Activated CD8-positive, alpha-beta memory T cell treated with anti-CD3 and anti-CD28 coated beads, Interleukin-2, amount 50 U/mL, for 48 hours (primary cell): ENCODE data around the gene USF2.
"Not testable (repeated sequence)": the region's sequence is repeated elsewhere in the genome, so short reads cannot be mapped to it uniquely, and the experiment has no call there.

ENCODE experiments used
- DNase-seq: peaks from one replicate; pipeline ENCODE4 v3.0.0-alpha.2; 2020

The USF2 gene

GRCh38 chr19:35285465-35285864 is 16.7 kb downstream of the USF2 start:
- not testable (repeated sequence) for DNase-seq

- DNase-seq = not testable (repeated sequence)
These were observed 17.3 kb downstream of the USF2 start for GRCh38 chr19:35286101-35286500.

- DNase-seq = no peak
These were observed 19.0 kb downstream of the USF2 start for GRCh38 chr19:35287713-35288112.

DNA sequence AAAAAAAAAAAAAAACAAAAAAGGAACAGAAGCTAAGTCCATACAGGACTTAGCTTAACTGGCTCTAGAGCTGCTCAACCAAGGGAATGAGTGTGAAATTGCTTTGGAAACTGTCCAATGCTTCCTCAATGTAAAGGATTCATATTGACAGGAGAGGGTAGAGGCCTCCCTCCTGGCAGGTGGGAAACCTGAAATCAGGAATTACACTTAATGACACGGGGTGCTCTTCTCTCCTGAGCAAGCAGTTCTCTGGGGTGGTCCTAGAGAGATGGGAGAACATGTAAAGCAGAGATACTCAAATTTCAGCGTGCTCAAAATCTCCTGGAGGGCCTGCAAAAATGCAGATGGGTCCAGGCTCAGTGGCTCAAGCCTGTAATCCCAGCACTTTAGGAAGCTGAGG is 19.6 kb downstream of the USF2 start:
- no peak for DNase-seq

- DNase-seq = no peak
These were observed 20.1 kb downstream of the USF2 start for GRCh38 chr19:35288906-35289305.

DNA sequence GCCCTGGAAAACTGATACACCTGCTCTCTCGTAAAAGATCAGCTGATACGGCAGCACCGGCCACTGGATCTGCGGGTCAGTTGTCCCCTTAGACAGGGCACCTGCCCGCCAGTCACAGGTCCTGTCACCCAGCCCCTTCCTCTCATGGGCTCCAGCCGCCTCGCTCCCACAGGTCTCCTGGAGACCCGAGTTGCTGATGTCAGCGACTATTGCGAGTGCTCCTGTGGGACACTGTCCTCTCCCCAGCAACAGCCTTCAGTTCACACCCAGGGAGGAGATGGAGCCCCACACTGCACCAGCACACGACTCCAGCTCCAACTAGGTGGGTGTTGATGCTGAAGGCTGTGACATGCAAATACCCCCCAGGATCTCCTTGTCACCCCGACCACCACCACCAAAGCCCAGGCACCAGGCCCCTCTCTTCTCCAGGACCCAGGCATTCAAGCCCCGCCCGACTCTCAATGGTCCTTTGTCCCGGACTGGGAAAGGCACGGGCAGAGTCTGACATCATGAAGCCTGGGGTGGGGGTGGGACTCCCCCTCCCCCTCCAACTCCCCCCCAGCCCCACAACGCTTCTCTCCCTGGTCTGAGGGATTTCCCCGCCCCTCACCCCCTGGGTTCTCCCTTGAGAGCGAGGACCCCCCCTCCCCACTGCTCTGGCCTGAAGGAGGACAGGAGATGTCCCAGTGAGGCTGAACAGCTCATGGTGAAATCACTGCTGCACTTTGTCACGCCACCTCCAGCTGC is 21.8 kb downstream of the USF2 start:
- no peak for DNase-seq

GRCh38 chr19:35291259-35291658 is 22.5 kb downstream of the USF2 start:
- no peak for DNase-seq

DNA sequence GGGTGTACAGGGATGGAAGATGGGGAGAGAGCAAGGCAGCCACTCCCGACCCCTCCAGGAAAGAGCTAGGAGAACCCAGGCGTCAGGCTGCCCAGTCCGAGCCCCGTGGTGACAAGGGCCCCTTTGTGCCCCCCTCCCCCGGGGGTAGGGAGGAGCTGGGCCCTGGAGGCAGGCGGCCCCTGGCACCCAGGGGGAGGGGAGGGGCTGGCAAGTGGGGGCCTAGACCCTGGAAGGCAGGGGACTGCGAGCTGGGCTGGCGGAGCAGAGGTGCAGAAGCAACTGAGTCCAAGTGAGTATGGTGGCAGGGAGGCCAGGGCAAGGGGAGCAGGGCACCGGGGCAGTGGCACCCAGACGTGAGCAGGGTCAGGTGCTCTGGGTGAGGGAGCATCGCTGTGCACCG is 23.2 kb downstream of the USF2 start, which contains the start of gene MAG:
TSS of gene MAG (plus strand) at position 246 of the 400 bp plus-strand sequence. CDS start 3,248 bp downstream, outside the sequence.
- no peak for DNase-seq

DNA sequence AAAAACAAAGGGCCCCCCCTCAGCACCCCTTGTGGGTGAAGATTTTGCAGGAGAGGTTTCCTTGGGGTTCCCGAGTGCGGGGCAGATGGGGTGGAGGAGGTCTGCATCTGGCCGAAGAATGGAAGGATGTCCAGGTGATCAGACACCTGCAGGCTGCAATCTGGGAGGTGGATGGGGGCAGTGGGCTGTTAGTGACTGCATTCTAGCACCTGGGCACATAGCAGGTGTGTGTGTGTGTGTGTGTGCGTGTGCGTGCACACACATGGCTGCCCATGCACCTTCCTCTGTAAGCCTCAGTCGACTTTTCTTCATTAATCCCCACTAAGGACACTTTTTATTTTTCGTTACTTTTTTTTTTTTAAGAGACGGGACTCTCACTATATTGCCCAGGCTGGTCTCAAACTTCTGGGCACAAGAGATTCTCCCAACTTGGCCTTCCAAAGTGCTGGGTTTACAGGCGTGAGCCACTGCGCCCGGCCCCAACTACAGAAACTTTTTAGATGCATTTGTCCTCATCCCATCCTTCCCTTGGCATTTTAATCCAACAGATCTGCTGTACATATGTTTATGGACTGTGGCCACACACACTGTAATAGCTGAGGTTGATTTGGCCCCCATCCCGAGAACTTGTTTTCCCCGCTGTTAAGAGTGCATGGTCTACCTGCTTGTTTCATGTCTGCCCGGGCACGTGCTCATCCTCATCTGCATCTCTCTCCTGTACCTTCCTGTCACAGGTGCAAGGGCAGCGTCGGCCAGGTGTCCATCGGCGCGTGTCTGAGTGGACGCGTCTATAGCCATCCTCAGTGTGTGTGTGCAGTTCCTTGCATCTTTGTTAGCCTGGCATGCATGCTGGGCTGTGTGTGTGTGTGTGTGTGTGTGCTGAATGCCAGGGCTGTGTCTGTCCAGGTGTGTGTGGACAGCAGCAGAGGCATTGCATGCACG is 23.9 kb downstream of the USF2 start:
- no peak for DNase-seq

- DNase-seq = no peak
These were observed 24.6 kb downstream of the USF2 start for GRCh38 chr19:35293363-35293739.

GRCh38 chr19:35293808-35294207 is 25.0 kb downstream of the USF2 start:
- DNase-seq = no peak

DNA sequence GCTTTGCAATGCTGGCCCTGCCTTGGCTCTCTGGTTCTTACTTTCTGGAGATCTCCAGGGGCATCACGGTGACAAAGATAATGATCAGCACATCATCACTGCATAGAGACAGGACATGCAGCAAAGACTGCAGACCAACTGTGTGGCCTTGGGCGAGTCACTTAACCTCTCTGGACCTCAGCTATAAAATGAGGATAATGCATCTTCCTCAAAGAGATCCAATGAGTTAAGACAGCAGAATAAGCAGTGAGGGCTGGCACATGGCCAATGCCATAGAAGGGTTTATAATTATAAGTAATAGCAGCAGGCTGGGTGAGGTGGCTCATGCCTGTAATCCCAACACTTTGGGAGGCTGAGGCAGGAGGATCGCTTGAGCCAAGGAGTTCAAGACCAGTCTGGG is 25.6 kb downstream of the USF2 start:
- no peak for DNase-seq

DNA sequence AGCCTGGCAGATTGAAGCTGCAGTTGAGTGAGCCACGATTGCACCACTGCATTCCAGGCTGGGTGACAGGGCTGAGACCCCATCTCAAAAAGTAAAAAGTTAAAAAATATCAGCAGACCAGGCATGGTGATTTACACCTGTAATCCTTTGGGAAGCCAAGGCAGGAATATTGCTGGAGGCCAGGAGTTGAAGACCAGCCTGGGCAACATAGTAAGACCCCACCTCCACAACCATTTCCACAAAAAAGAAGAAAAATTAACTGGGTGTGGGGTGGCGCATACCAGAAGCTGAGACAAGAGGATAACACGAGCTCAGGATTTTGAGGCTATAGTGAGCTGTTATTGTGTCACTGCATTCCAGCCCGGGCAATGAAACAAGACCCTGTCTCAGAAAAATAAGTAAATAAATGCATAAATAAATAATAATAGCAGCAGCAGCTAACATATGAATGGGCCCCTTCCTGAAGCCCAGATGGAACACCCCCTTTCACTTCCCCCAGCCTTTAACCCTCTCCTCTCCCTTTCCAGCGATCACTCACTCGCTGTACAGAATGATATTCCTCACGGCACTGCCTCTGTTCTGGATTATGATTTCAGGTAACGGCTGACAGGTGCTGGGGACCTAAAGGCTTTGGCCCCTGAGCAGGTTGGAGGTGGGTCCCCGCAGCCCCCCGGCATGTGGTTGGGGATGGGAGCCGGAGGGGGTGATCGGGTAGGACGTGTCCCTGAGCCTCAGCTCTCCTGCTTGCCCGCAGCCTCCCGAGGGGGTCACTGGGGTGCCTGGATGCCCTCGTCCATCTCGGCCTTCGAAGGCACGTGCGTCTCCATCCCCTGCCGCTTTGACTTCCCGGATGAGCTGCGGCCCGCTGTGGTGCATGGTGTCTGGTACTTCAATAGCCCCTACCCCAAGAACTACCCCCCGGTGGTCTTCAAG is 26.4 kb downstream of the USF2 start:
- no peak for DNase-seq

DNA sequence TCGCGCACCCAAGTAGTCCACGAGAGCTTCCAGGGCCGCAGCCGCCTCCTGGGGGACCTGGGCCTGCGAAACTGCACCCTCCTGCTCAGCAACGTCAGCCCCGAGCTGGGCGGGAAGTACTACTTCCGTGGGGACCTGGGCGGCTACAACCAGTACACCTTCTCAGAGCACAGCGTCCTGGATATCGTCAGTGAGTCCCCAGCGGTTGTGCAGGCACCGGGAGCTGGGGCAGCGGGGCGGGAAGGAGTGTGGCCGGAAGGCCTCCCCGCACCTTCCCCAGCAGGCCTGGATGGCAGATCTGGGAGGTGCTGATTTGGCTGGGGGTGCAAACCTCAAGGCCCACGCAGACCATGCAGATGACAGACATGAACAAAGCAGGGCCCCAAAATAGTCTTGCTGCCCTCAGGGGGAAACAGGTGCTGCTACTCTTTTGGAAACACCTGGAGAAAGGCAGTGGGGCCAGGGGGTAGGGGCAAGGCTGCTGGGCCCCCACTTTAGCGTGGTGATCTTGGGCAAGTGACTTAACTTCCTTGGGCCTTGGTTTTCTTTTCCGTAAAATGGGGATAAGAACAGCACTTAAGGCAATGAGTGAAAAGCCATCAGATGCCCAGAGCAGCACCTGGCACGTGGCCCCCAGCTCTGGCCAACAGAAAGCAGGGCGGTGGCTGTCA is 27.2 kb downstream of the USF2 start:
- DNase-seq = peak; percentile 70

DNA sequence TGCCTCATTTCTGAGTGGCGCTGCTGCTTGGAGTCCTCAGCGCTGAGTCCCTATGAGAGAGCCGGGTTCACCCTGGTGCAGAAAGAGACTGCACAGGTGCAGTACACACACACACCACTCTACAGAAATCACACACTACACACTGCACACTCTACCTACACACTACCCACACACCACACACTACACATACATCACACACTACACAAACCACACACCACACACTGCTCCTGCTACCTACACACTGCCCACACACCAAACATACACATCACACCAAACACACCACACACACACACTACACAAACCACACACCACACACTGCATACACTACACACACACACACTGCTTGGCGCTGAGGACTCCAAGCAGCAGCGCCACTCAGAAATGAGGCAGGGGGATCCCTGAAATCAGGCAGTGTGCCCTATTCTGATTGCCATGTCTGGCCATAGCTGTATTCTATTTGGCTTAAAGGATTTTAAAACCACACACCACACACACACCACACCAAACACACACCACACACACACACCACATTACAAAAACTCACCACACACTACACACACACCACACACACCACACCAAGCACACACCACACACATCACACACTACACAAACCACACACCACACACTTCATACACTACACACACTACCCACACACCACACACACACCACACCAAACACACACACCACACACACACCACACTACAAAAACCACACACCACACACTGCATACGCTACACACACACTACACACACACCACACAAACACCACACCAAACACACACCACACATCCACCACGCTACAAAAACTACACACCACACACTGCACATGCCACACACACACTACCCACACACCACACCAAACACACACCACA is 28.1 kb downstream of the USF2 start:
- DNase-seq = no peak

DNA sequence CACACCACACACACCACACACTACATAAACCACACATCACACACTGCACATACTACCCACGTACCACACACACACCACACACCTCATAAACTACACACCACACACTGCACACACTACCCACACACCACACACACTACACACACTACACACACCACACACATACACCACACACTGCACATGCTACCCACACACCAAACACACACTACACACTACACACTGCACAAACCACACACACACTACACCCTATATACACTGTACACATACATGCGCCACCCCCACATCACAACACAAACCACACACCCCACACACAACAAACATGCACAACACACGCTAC is 28.7 kb downstream of the USF2 start:
- no peak for DNase-seq

GRCh38 chr19:35297922-35298321 is 29.2 kb downstream of the USF2 start:
- no peak for DNase-seq

GRCh38 chr19:35298561-35298972 is 29.8 kb downstream of the USF2 start:
- DNase-seq = no peak

GRCh38 chr19:35299523-35300338 is 31.0 kb downstream of the USF2 start:
- DNase-seq = no peak

DNA sequence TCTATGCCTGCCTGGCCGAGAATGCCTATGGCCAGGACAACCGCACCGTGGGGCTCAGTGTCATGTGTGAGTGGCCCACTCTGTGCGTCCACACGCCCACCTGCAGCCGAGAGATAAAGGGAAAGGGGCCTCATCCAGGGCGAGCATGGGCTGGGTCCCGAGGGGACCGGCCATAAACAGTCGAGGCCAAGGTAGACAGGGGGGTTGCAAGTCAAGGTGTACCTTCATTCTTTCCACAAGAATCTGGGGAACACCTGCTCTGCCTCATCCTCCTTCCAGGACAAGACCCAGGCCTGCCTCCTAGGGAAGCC is 31.5 kb downstream of the USF2 start:
- DNase-seq = no peak

GRCh38 chr19:35301961-35302360 is 33.2 kb downstream of the USF2 start:
- DNase-seq = no peak
